Progenitor cell of endocrine pancreas (in vitro differentiated cells): ENCODE data around the gene HCN2. TPM values are rescaled to one million over a fixed set of nuclear protein-coding genes. Genes with fewer than 3 reads are reported as not detected.

Experiments
- DNase-seq: peaks from one replicate; pipeline ENCODE4 v3.0.0; 2021; ENCODE audit warnings: low spot score; ENCODE audit not compliant: unreplicated experiment
- H3K27ac Mint-ChIP-seq: 2 replicates; pipeline ENCODE4 v1.8.0; 2021; ENCODE audit warnings: mild to moderate bottlenecking, moderate library complexity, mixed read lengths
- H3K27me3 Mint-ChIP-seq: 2 replicates; pipeline ENCODE4 v1.8.0; 2021; ENCODE audit warnings: mixed read lengths
- H3K36me3 Mint-ChIP-seq: 2 replicates; pipeline ENCODE4 v1.8.0; 2022; ENCODE audit warnings: mixed read lengths; ENCODE audit not compliant: insufficient read depth
- H3K4me1 Mint-ChIP-seq: 2 replicates; pipeline ENCODE4 v1.8.0; 2021; ENCODE audit warnings: low read depth, mixed read lengths
- H3K4me3 Mint-ChIP-seq: 2 replicates; pipeline ENCODE4 v1.8.0; 2021; ENCODE audit warnings: low read depth, mild to moderate bottlenecking, moderate library complexity, mixed read lengths
- H3K9me3 Mint-ChIP-seq: 2 replicates; pipeline ENCODE4 v1.8.0; 2021; ENCODE audit warnings: low read depth, mixed read lengths
- CTCF ChIP-seq: fragments of 200-600 bp; sonication (generic); IDR thresholded peaks from one replicate; pipeline ENCODE4 v1.5.0; 2021; ENCODE audit warnings: antibody characterized with exemption, mild to moderate bottlenecking; ENCODE audit not compliant: unreplicated experiment
- total RNA-seq: library from RNA; stranded (reverse); gene quantifications from 2 replicates; pipeline ENCODE4 v1.2.1, GENCODE V29; 2021

Gene HCN2
- total RNA-seq, 1 donor from 2014 or later: 0.34 TPM

GRCh38 chr19:575527-576506, 13.9 kb upstream of the HCN2 start:
- TF ChIP-seq CTCF: no peak
- Mint-ChIP-seq H3K9me3 (no peaks in the 10 kb centered on the region), H3K4me1 (peaks cover 21% of the 10 kb centered on the region), H3K36me3 (peaks cover 4% of the 10 kb centered on the region), H3K27ac (no peak overlapping the region), H3K27me3 (no peaks in the 10 kb centered on the region), H3K4me3 (no peak overlapping the region)
- DNase-seq: no peak

GRCh38 chr19:576768-577438, 12.8 kb upstream of the HCN2 start:
- peaks cover 15% of the 10 kb centered on the region for H3K4me1 Mint-ChIP-seq
- no peaks in the 10 kb centered on the region for H3K27me3 Mint-ChIP-seq
- H3K4me3 Mint-ChIP-seq: no peak overlapping the region
- no peak for DNase-seq
- H3K36me3 Mint-ChIP-seq: no peaks in the 10 kb centered on the region
- TF ChIP-seq CTCF: no peak
- H3K27ac Mint-ChIP-seq: no peak overlapping the region
- no peaks in the 10 kb centered on the region for H3K9me3 Mint-ChIP-seq

- no peak for DNase-seq
- TF ChIP-seq CTCF: no peak
- H3K4me1 Mint-ChIP-seq: peaks cover 14% of the 10 kb centered on the region
- no peak overlapping the region for H3K27ac Mint-ChIP-seq
- H3K27me3 Mint-ChIP-seq: no peaks in the 10 kb centered on the region
- H3K36me3 Mint-ChIP-seq: no peaks in the 10 kb centered on the region
- H3K9me3 Mint-ChIP-seq: no peaks in the 10 kb centered on the region
- no peak overlapping the region for H3K4me3 Mint-ChIP-seq
Measured at GRCh38 chr19:577439-578392, 12.0 kb upstream of the HCN2 start.

GRCh38 chr19:579111-579841, 10.4 kb upstream of the HCN2 start:
- H3K36me3 Mint-ChIP-seq: peaks cover 1% of the 10 kb centered on the region
- no peak for DNase-seq
- H3K4me1 Mint-ChIP-seq: peaks cover 9% of the 10 kb centered on the region
- H3K27me3 Mint-ChIP-seq: no peaks in the 10 kb centered on the region
- H3K4me3 Mint-ChIP-seq: no peak overlapping the region
- no peak overlapping the region for H3K27ac Mint-ChIP-seq
- TF ChIP-seq CTCF: no peak
- no peaks in the 10 kb centered on the region for H3K9me3 Mint-ChIP-seq
